ENCODE data around the gene SPAG9. TPM values are rescaled to one million over a fixed set of nuclear protein-coding genes. Genes with fewer than 3 reads are reported as not detected.
A peak's percentile ranks its signal among the peaks of the same experiment; 100 is the strongest.

The SPAG9 gene
- total RNA-seq, 1 experiment from 2014 or later = 130 TPM

GRCh38 chr17:51107778-51108177 is 12.9 kb downstream of the SPAG9 start:
- Histone ChIP-seq H3K9me3 (no peaks in the 10 kb centered on the region), H3K4me3 (ENCODE audit: low read depth, low read length) (no peak overlapping the region), H3K4me1 (peaks cover 63% of the 10 kb centered on the region), H3K27me3 (replicated peaks; ENCODE audit: control insufficient read depth, insufficient read depth, low read length) (no peaks in the 10 kb centered on the region), H3K36me3 (ENCODE audit: control insufficient read depth, insufficient read depth, low read length) (no peaks in the 10 kb centered on the region)
- no peak for TF ChIP-seq CTCF (IDR thresholded peaks at IDR 0.05; ENCODE audit: insufficient read depth in 1 of 2, low read depth in 1 of 2, low read length in 1 of 2, severe bottlenecking in 1 of 2, unreplicated experiment in 1 of 2)
- Mint-ChIP-seq H3K27me3 (ENCODE audit: insufficient read depth, unreplicated experiment) (no peaks in the 10 kb centered on the region), H3K36me3 (ENCODE audit: insufficient read depth, unreplicated experiment) (peaks cover 29% of the 10 kb centered on the region), H3K4me3 (ENCODE audit: unreplicated experiment) (peak overlapping the region; percentile 22), H3K9me3 (ENCODE audit: unreplicated experiment) (no peaks in the 10 kb centered on the region), H3K4me1 (ENCODE audit: low read depth, unreplicated experiment) (peaks cover 27% of the 10 kb centered on the region), H3K27ac (ENCODE audit: unreplicated experiment) (peak overlapping the region; percentile 72)
- peak; percentile 78 to 82 for DNase-seq
- POLR2A ChIA-PET = interaction anchor here (0.6 to 1.5 kb wide), 6 partner anchors 12 to 741 kb away, joined by 3 to 5 read pairs (median 4); no protein-coding TSS in a partner anchor
- CTCF ChIA-PET = interaction anchor here (0.6 to 0.9 kb wide), 3 partner anchors 13 to 57 kb away, joined by 3 to 4 read pairs (median 4); partner anchors contain the start of gene SPAG9
- no TSS peak for BruUV-seq (replicated peaks)
- intact Hi-C loops (cut with micrococcal nuclease; ENCODE audit: unreplicated experiment) = loop anchor here (1.0 to 2.0 kb wide), 2 partner anchors 23 to 46 kb away; partner anchors contain the start of gene NME1

DNA sequence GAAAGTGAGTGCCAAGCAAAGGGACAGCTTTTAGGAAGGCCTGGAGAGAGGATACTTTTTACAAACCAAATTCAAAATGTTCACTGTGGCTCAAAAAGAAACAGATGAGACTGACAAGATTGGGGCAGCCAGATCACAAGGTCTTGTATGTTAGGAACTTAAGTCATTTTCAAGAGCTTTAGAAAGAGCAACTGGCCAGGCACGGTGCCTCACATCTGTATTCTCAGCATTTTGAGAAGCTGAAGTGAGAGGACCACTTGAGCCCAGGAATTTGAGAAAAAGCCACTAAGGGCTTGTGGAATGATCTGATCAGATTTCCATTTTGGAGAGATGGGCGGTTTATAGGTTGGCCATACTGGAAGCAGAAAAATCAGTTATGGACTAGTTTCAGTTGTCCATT is 17.2 kb downstream of the SPAG9 start:
- Histone ChIP-seq H3K36me3 (ENCODE audit: control insufficient read depth, insufficient read depth, low read length) (no peaks in the 10 kb centered on the region; the same call in 1 of the 2 replicates), H3K4me1 (peaks cover 50% of the 10 kb centered on the region), H3K9me3 (no peaks in the 10 kb centered on the region), H3K27me3 (replicated peaks; ENCODE audit: control insufficient read depth, insufficient read depth, low read length) (no peaks in the 10 kb centered on the region), H3K4me3 (ENCODE audit: low read depth, low read length) (no peak overlapping the region)
- ChIA-PET CTCF (no interaction called here), POLR2A (no interaction called here)
- H3K27ac Mint-ChIP-seq (ENCODE audit: unreplicated experiment) = peak overlapping the region; percentile 84
- H3K36me3 Mint-ChIP-seq (ENCODE audit: insufficient read depth, unreplicated experiment) = peaks cover 15% of the 10 kb centered on the region
- BruUV-seq (replicated peaks) = no TSS peak
- H3K9me3 Mint-ChIP-seq (ENCODE audit: unreplicated experiment) = no peaks in the 10 kb centered on the region
- TF ChIP-seq CTCF (IDR thresholded peaks at IDR 0.05; ENCODE audit: insufficient read depth in 1 of 2, low read depth in 1 of 2, low read length in 1 of 2, severe bottlenecking in 1 of 2, unreplicated experiment in 1 of 2) = no peak
- H3K27me3 Mint-ChIP-seq (ENCODE audit: insufficient read depth, unreplicated experiment) = no peaks in the 10 kb centered on the region
- intact Hi-C loops (cut with micrococcal nuclease; ENCODE audit: unreplicated experiment) = no loop called here
- DNase-seq = no peak
- peaks cover 27% of the 10 kb centered on the region for H3K4me1 Mint-ChIP-seq (ENCODE audit: low read depth, unreplicated experiment)
- H3K4me3 Mint-ChIP-seq (ENCODE audit: unreplicated experiment) = peak overlapping the region; percentile 45

DNA sequence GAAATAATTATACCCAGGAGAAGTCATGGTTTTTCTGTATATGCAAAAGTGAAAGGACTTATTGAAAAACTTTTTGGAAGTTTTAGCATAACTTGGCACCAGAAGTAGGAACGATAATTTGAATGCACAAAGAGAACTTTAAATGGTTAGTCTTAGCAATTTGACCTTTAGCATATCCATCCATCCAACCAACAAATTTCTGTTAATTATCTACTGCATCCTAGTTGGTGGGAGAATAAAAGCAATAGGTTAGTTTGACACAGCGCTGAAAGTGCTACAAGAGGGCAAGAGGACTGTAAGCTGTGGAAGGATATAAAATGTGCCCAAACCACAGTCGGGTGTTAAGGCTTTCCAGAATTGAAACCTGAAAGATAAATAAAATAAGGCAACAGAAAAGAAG is 17.6 kb downstream of the SPAG9 start:
- TF ChIP-seq CTCF (IDR thresholded peaks at IDR 0.05; ENCODE audit: insufficient read depth in 1 of 2, low read depth in 1 of 2, low read length in 1 of 2, severe bottlenecking in 1 of 2, unreplicated experiment in 1 of 2) = no peak
- H3K36me3 Mint-ChIP-seq (ENCODE audit: insufficient read depth, unreplicated experiment) = peaks cover 15% of the 10 kb centered on the region
- ChIA-PET POLR2A (no interaction called here), CTCF (no interaction called here)
- no peak for DNase-seq
- Histone ChIP-seq H3K27me3 (replicated peaks; ENCODE audit: control insufficient read depth, insufficient read depth, low read length) (no peaks in the 10 kb centered on the region), H3K36me3 (ENCODE audit: control insufficient read depth, insufficient read depth, low read length) (no peaks in the 10 kb centered on the region; the same call in 1 of the 2 replicates), H3K4me1 (peaks cover 46% of the 10 kb centered on the region), H3K9me3 (no peaks in the 10 kb centered on the region), H3K4me3 (ENCODE audit: low read depth, low read length) (no peak overlapping the region)
- BruUV-seq (replicated peaks) = TSS peak; percentile 8
- H3K4me1 Mint-ChIP-seq (ENCODE audit: low read depth, unreplicated experiment) = peaks cover 27% of the 10 kb centered on the region
- peak overlapping the region; percentile 84 for H3K27ac Mint-ChIP-seq (ENCODE audit: unreplicated experiment)
- no peaks in the 10 kb centered on the region for H3K9me3 Mint-ChIP-seq (ENCODE audit: unreplicated experiment)
- intact Hi-C loops (cut with micrococcal nuclease; ENCODE audit: unreplicated experiment) = no loop called here
- H3K4me3 Mint-ChIP-seq (ENCODE audit: unreplicated experiment) = peak overlapping the region; percentile 45
- H3K27me3 Mint-ChIP-seq (ENCODE audit: insufficient read depth, unreplicated experiment) = no peaks in the 10 kb centered on the region
